ENCODE data around the gene WDR4.

GRCh38 chr21:42924433-42924751, 45.1 kb upstream of the WDR4 start:
- TF ChIP-seq CTCF (CRISPR knock-in tag; IDR thresholded peaks at IDR 0.05) (no peak), ETV6 (CRISPR knock-in tag; conservative IDR thresholded peaks at IDR 0.05) (no peak), HDAC2 (CRISPR knock-in tag; IDR thresholded peaks at IDR 0.05) (no peak)

Data from HepG2 (cell line).